ENCODE data around the gene ANO2. TPM values are rescaled to one million over a fixed set of nuclear protein-coding genes. Genes with fewer than 3 reads are reported as not detected.

The ANO2 gene
- total and polyA plus RNA-seq, 2 experiments from 2014 or later = 2.3 to 4.6 TPM

GRCh38 chr12:5619628-5620027 lies 325.4 kb downstream of the ANO2 start:
- no peak for DNase-seq (ENCODE audit: low spot score)

GRCh38 chr12:5616854-5617253 lies 328.2 kb downstream of the ANO2 start:
- H3K9me3 Mint-ChIP-seq = no peaks in the 10 kb centered on the region
- H3K36me3 Mint-ChIP-seq (ENCODE audit: low read depth) = no peaks in the 10 kb centered on the region
- DNase-seq (ENCODE audit: low spot score) (no peak), ATAC-seq (no peak)
- no peaks in the 10 kb centered on the region for H4K20me1 ChIP-seq (replicated peaks; ENCODE audit: insufficient read depth)
- no peak overlapping the region for H3K4me2 ChIP-seq
- no peaks in the 10 kb centered on the region for H3K79me2 ChIP-seq (replicated peaks; ENCODE audit: insufficient read depth)
- H3K27ac Mint-ChIP-seq = no peak overlapping the region
- no peak overlapping the region for H2AFZ ChIP-seq
- no peak overlapping the region for H3K27ac ChIP-seq (ENCODE audit: low read depth)
- H3K9me2 ChIP-seq (ENCODE audit: insufficient read depth) = peaks cover 5% of the 10 kb centered on the region; the same call in 1 of the 2 replicates
- H3K4me3 ChIP-seq = no peak overlapping the region
- H3K27me3 ChIP-seq (ENCODE audit: insufficient read depth) = no peaks in the 10 kb centered on the region
- 0 out of 2 replicates have a peak, but pooled peaks cover 4% of the 10 kb centered on the region for H3K4me1 ChIP-seq (ENCODE audit: insufficient read depth)
- H3K27me3 Mint-ChIP-seq (ENCODE audit: insufficient read depth, low read depth, poor library complexity) = peaks cover 2% of the 10 kb centered on the region
- H3K4me1 Mint-ChIP-seq = peaks cover 17% of the 10 kb centered on the region
- H3K4me3 Mint-ChIP-seq = no peak overlapping the region
- no peaks in the 10 kb centered on the region for H3K36me3 ChIP-seq (ENCODE audit: insufficient read depth)
- H3F3A ChIP-seq (replicated peaks; ENCODE audit: low read depth) = no peaks in the 10 kb centered on the region
- TF ChIP-seq JUNB (IDR thresholded peaks at IDR 0.05; ENCODE audit: unreplicated experiment) (no peak), POLR2AphosphoS5 (IDR thresholded peaks at IDR 0.05; ENCODE audit: low read depth) (no peak), ZNF331 (CRISPR knock-in tag; IDR thresholded peaks at IDR 0.05; ENCODE audit: low read depth) (no peak), ZNF114 (CRISPR knock-in tag; IDR thresholded peaks at IDR 0.05) (no peak), ETS1 (IDR thresholded peaks at IDR 0.05) (no peak), CTCF (conservative IDR thresholded peaks at IDR 0.05; ENCODE audit: low read depth in 2 of 2) (no peak)

More at GRCh38 chr12:5619628-5620027, 325.4 kb downstream of the ANO2 start:
- Mint-ChIP-seq H3K36me3 (ENCODE audit: low read depth) (no peaks in the 10 kb centered on the region), H3K9me3 (no peaks in the 10 kb centered on the region), H3K27me3 (ENCODE audit: insufficient read depth, low read depth, poor library complexity) (peaks cover 2% of the 10 kb centered on the region), H3K27ac (no peak overlapping the region), H3K4me3 (no peak overlapping the region), H3K4me1 (peaks cover 10% of the 10 kb centered on the region)
- H3K9me2 ChIP-seq (ENCODE audit: insufficient read depth) = no peaks in the 10 kb centered on the region
- no peak for TF ChIP-seq ZNF331 (CRISPR knock-in tag; IDR thresholded peaks at IDR 0.05; ENCODE audit: low read depth)
- TF ChIP-seq NANOG (IDR thresholded peaks at IDR 0.05; ENCODE audit: borderline replicate concordance) = no peak
- no peak for TF ChIP-seq STAT1 (IDR thresholded peaks at IDR 0.05; ENCODE audit: unreplicated experiment)
- no peak for TF ChIP-seq EZH2 (IDR thresholded peaks at IDR 0.05; ENCODE audit: low read depth, unreplicated experiment)
- no peak for TF ChIP-seq REST (IDR thresholded peaks at IDR 0.05; ENCODE audit: unreplicated experiment)
- TF ChIP-seq ETS1 (IDR thresholded peaks at IDR 0.05) = no peak
- no peak for TF ChIP-seq ZNF114 (CRISPR knock-in tag; IDR thresholded peaks at IDR 0.05)
- H3K4me2 ChIP-seq = no peak overlapping the region
- no peak overlapping the region for H3K4me3 ChIP-seq
- no peaks in the 10 kb centered on the region for H3K36me3 ChIP-seq (ENCODE audit: insufficient read depth)
- no peak overlapping the region for H3K27ac ChIP-seq (ENCODE audit: low read depth)
- no peaks in the 10 kb centered on the region for H3K27me3 ChIP-seq (ENCODE audit: insufficient read depth)
- H3K79me2 ChIP-seq (replicated peaks; ENCODE audit: insufficient read depth) = no peaks in the 10 kb centered on the region
- H3F3A ChIP-seq (replicated peaks; ENCODE audit: low read depth) = no peaks in the 10 kb centered on the region
- ATAC-seq = no peak
- H3K4me1 ChIP-seq (ENCODE audit: insufficient read depth) = 0 out of 2 replicates have a peak, but pooled peaks cover 4% of the 10 kb centered on the region
- no peak overlapping the region for H2AFZ ChIP-seq
- no peaks in the 10 kb centered on the region for H4K20me1 ChIP-seq (replicated peaks; ENCODE audit: insufficient read depth)

Data from GM23338 (cell line).